Measurements from ENCODE around the gene LY9.
"Not testable (repeated sequence)": the region's sequence is repeated elsewhere in the genome, so short reads cannot be mapped to it uniquely, and the experiment has no call there.

Gene LY9

DNA sequence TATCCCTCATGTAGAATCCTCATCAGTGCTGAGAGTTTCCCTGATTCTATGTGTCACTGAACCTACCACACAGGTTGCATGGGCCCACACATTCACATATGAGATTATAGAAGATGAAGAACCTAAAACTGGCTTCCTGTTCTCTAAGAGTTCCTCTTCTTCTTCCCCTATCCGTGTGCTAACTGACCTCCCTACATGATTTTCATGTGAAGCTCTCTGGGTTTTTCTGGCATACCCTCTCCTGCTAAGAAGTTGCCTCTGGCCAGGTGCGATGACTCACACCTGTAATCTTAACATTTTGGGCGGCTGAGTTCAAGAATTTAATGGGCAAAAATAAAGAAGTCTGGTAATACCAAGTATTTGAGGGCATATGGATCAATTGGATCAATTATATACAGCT, 72.2 kb downstream of the LY9 start:
- DNase-seq: no peak

DNA sequence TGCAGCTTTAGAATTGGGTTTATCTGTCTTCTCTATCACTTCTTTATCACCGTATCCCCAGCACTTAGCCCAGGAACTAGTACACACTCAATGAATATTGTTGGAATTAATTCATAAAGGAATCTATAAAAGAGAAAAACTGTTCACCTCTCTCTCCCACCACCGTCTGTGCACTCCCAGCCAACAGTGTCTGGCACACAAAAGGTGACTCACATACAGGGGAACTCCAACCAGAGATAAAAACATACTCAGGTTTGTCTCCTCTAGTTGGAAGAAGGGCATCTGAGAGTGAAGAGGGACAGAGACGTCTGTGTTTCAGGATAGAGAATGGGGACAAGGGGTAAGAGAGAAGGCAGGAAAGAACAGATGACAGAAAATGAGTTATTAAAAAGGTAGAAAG, 79.0 kb downstream of the LY9 start:
- DNase-seq: no peak

DNA sequence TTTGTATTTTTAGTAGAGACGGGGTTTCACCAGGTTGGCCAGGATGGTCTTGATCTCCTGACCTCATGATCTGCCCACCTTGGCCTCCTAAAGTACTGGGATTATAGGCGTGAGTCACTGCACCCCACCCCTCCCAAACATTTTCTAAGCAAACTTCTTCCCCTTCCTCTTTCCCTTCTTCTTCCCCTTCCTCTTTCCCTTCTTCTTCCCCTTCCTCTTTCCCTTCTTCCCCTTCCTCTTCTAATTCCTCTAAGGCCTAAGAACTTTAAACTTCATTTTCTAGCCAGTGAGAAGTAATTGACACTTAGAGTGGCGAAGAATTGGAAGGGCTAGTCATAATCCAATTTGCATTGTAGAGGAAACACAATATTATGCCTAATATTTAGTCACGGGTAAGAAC, 79.6 kb downstream of the LY9 start:
- DNase-seq: not testable (repeated sequence)

GRCh38 chr1:160876311-160876710, 80.3 kb downstream of the LY9 start:
- no peak for DNase-seq

DNA sequence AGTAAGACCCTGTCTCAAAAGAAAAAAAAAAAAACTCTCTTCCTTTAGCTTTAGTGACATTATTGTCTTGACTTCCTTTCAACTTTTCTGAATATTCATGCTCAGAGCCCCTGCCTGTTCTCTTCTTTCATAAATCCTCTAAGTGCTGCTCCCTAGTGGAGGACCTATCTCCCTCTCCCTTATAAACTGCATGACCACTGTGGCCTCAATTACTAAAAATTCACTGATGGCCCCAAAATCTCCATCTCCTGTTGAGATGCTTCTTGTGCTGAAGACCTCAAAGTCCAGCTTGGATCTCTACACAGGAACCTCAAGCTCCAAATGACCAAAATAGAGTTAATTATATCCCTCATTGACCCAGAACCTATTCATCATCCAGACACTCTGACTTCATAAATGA, 81.2 kb downstream of the LY9 start:
- no peak for DNase-seq

All from NCI-H345 (cell line).